Hepatic stellate cell (primary cell): ENCODE data around the gene FGF12.
A peak's percentile ranks its signal among the peaks of the same experiment; 100 is the strongest.
"Not testable (repeated sequence)": the region's sequence is repeated elsewhere in the genome, so short reads cannot be mapped to it uniquely, and the experiment has no call there.

Source experiments
- DNase-seq: peaks from one replicate; pipeline ENCODE4 v3.0.0; 2011; ENCODE audit warnings: low spot score

Gene FGF12

DNA sequence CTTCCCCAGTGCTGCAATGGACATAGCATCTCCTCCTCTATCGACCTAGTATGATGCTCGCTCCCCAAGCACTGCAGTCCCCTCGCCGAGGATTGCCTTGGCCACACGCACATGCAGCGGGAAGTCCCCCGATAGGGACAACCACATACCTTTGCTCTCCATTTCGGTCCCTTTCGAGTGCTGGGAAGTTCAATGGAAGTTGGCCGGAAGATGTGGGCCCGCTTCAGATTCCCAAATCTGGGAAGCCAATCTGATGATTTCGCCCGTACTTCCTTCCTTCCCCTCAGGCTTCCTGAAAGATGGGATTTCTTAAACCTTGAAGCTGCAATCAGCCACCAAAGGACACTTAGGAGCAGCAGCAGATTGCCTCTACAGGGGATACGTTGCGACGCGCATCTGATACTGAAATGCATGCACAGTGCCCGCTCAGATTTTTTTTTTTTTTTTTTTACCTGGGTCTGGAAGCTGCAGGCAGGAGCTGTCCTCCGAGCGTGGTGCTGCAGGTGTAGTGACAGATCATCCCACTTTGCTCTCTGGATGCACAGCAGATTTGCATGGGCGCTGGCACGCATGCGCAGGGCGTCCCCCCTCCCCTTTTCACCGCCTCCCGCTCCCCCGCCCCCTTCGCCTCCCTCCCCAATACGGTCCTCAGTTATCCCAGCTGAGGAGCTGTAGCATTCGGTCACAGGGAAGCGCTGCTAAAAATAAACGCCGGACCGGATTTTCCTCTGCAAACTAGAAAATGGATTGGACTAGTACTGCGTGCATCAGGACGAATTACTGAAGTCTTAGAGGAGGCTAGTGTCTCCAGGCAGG lies at the start of gene FGF12:
FGF12 (minus strand) TSS at position 510 of the 816 bp plus-strand sequence.
- DNase-seq, result peak; percentile 7

GRCh38 chr3:192774341-192774740 lies 47.0 kb upstream of the FGF12 start:
- DNase-seq, result not testable (repeated sequence)

DNA sequence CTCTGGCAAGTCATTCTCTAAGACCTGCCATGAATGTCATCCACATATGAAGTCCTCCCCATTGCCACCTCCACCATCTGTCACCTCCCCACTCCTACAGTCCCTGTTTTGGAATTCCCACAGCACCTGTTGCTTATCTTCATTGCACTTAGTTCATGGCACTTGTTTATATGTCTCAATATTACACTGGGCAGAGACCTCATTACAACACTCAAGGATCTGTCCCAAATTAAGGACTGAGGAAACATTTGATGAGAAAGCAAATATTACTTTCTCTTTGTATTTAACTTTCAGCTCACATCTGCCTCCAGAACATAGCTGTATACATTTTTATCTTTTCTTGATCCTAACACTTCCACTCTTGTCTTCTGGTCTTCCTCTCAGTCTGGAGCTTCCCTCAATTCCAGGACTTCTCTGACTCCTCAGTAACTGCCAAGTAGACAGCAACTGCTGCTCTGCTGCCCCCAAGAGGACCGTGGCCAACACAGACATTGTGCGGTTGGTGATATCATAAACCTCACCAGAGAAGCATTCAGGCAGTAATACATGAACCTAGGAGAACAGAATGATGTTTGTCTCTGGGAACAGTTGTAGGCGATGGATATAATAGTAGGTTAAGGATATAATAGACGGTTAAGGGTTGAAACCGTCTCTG lies 45.0 kb upstream of the FGF12 start:
- peak; percentile 21 for DNase-seq

GRCh38 chr3:192758654-192759053 lies 31.3 kb upstream of the FGF12 start:
- DNase-seq, result no peak

- no peak for DNase-seq
Observed at GRCh38 chr3:192751148-192751547, 23.8 kb upstream of the FGF12 start.

- no peak for DNase-seq
Observed at GRCh38 chr3:192750201-192750600, 22.9 kb upstream of the FGF12 start.

- no peak for DNase-seq
Observed at GRCh38 chr3:192747746-192748145, 20.4 kb upstream of the FGF12 start.

DNA sequence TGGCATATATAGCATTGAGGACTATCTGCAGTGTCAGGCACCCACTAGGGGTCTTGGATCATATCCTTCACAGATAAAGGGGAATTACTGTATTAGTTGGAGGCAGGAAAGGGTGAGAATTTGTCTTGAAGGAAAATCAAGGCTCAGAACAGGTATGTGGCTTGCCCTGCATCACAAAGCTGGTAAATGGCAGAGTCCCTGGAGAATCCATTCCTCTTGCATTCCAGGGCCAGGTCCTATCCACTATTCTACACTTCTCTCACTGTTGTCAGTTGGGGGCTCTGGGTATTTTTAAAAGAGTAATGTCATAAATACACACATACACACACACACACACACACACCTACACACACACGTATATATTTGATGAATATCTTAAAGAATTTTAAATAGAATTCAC lies 19.8 kb upstream of the FGF12 start:
- DNase-seq, result no peak

- DNase-seq, result no peak
Observed at GRCh38 chr3:192745150-192745549, 17.8 kb upstream of the FGF12 start.

- not testable (repeated sequence) for DNase-seq
Observed at GRCh38 chr3:192744604-192745003, 17.3 kb upstream of the FGF12 start.

DNA sequence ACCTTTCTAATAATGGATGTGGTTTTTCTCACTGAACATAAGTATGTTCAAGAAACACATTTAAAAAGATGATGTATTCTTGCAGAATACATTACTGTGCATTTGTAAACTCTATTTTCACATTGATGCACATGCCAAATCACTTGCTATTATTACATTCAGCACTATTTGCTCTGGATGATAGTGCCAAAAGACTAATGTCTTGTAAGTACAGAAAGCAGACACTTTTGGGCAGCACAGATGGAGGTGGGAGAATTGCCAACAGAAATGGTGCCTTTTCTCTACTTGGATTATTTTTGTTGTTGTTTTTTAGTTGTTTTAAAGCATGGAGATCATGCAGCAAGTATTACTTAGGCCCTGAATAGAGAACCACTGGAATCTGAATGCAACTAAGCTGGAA lies 10.2 kb upstream of the FGF12 start:
- no peak for DNase-seq

DNA sequence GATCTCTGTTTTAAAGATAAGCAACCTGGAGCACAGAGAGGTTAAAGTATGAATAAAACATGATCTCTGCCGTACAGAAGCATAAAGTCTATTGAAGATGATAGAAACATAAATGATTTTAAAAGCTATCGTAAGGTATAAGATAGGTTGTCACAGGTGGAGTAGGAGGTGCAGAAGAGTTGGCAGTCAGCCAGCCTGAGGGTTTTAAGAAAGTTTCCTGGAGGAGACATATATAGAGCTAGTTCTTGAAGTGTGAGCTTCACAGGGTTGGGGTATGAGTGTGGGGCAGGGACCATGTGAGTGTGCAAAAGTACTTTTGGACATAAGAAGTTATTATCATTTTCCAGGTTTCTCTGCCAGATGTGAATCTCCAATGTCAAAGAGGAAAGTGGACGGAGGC lies 3.9 kb upstream of the FGF12 start:
- no peak for DNase-seq

GRCh38 chr3:192726385-192726784 lies 956 bp downstream of the FGF12 start:
- DNase-seq, result no peak

DNA sequence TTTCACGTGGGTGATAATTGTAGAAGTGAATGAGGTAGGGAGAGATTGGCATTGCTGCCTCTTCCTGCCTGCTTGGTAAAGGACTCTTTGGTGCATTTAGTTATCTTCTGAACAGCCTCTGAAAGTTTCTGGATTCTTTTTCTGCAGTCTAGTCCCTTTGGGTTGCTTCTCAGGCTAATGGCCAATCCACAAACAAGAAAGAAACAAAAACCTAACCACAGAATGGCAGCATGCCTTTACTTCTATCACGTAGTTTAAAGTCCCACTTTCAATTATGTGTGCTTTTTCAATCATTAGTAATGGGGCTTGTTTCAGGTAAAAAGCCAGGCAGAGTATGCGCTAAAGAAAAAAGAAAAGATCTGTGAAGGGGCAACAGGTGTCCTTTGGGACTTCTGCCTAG lies 7.4 kb downstream of the FGF12 start:
- no peak for DNase-seq

DNA sequence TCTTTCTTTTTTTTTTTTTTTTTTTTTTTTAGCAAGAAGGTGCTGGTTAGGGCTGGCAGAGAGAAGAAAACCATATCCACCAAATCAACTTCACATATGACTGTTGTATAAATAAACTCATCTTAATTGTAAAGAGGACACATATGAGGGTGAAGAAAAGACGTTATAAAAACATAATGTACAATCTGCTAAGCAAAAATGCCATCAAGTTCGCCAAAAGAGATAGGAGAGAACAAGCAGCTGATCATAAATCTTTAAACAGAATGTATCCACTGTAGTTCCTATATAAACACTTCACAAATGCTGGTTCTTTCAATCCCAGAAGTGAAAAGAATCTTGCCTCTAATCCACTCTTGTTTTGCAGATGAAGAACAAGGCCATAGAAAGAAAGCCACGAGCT lies 9.2 kb downstream of the FGF12 start:
- DNase-seq, result no peak

- DNase-seq, result no peak
Observed at GRCh38 chr3:192715126-192715525, 12.2 kb downstream of the FGF12 start.

- not testable (repeated sequence) for DNase-seq
Observed at GRCh38 chr3:192711126-192711525, 16.2 kb downstream of the FGF12 start.

- no peak for DNase-seq
Observed at GRCh38 chr3:192710366-192710765, 17.0 kb downstream of the FGF12 start.

- DNase-seq, result no peak
Observed at GRCh38 chr3:192706272-192706671, 21.1 kb downstream of the FGF12 start.

- DNase-seq, result no peak
Observed at GRCh38 chr3:192700885-192701284, 26.5 kb downstream of the FGF12 start.

- no peak for DNase-seq
Observed at GRCh38 chr3:192696943-192697587, 30.3 kb downstream of the FGF12 start.

DNA sequence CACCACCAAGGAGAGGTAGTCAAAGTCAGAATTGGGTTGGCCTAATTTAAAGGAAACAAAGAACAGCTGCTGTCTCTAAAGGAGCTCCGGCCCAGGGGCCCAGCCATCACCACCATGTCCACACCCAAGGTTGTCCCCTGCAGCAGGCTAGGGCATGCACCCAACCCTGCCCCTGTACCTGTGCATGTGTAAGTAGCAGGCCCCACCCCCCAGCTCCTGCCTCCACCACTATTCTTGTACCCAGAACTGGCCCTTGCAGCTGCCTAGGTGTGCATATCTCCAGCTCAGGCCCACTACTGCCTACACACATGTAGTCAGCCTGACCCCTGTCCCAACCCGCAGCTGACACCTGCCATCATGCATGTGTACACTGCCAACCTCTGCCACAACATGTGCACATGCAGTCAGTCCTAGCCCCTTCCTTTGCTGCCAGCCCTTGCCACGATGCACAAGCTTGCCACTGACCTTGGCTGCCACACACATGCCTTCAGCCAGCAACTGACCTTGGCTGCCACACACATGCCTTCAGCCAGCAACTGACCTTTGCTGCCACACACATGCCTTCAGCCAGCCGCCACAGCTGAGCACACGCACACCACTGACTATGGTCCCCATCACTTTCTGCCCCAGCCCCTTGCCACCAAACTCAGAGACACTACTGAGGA lies 39.7 kb downstream of the FGF12 start:
- DNase-seq, result no peak

GRCh38 chr3:192685801-192686200 lies 41.5 kb downstream of the FGF12 start:
- DNase-seq, result no peak
